Stimulated activated CD4-positive, alpha-beta T cell treated with anti-CD3 and anti-CD28 coated beads, Interleukin-4, amount 100 ng/mL, for 48 hours (primary cell): ENCODE results near the gene SLC17A9.

ENCODE experiments used
- DNase-seq, 2 donors: peaks; one replicate each; pipeline ENCODE4 v3.0.0-alpha.2; 2020; ENCODE audit warnings: low read depth in 2 of 2

SLC17A9 gene, protein sequence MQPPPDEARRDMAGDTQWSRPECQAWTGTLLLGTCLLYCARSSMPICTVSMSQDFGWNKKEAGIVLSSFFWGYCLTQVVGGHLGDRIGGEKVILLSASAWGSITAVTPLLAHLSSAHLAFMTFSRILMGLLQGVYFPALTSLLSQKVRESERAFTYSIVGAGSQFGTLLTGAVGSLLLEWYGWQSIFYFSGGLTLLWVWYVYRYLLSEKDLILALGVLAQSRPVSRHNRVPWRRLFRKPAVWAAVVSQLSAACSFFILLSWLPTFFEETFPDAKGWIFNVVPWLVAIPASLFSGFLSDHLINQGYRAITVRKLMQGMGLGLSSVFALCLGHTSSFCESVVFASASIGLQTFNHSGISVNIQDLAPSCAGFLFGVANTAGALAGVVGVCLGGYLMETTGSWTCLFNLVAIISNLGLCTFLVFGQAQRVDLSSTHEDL

DNA sequence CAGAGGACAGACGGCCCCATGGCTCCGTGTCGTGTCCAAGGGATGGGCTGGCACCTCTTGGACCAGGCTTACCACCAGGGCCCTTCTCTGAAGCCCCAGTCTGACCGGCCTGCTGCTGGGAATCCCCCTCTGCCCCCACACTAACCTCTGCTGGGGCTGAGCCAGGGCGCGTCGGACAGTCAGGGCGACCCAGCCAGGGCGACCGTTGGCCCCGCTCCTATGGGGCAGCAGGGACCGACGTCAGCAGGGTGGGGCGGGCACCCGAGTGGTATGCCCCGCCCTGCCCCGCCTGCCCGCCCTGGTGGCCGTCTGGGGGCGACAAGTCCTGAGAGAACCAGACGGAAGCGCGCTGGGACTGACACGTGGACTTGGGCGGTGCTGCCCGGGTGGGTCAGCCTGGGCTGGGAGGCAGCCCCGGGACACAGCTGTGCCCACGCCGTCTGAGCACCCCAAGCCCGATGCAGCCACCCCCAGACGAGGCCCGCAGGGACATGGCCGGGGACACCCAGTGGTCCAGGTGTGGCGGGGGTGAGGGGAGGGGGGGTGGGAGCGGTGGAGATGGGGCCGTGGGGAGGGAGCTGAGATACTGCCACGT, at the start of gene SLC17A9:
SLC17A9 (plus strand) TSS at position 337 of the 595 bp plus-strand sequence; CDS start at position 459, 122 bp downstream.
- DNase-seq = peak; percentile 25 to 42

GRCh38 chr20:62902926-62903615, 49.4 kb upstream of the SLC17A9 start:
- DNase-seq = no peak

DNA sequence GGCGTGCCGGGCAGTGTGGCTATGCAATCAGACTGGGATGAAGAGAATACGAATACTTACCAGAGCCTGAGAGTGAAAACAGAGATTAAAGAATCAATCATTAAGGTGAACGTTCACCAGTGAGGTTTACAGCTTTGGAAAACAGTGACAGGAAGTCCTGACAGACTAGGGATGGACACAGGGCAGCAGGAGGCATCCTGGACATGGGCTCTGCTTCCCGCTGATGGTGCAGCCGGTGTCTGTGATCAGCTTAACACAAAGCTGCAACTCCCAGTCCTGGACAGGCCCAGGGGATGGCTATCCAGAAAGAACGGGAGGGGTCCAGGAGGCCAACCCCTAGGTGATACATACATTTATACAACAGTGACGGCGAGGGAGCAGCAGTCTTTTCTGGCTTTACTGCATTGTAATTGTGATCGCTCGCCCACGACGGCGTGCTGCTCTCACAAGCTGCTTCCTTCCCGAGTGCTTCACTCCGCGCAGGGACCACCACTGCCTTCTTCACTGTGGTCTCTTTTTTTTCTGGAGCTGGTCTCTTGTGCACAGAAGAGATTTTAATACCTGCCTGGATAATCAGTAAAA, 46.9 kb upstream of the SLC17A9 start:
- DNase-seq = no peak

DNA sequence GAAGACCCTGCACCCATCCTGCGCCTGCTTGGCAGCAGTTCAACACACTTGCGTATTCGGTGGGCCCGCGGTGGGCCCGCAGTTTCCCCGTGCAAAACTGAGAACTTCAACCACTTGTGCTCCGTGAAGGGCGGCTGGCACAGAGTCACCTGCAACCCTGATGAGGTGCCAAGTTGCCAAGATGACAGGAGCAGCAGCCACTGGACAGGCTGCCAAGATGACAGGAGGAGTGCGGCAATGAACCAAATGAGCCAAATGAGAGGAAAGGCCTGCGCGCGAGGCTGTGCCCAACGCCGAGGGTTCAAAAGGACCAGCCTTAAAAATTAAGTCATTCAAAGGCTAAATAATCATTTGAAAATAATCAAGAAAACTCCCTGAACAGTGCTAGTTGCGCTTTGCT, 46.3 kb upstream of the SLC17A9 start:
- no peak for DNase-seq

DNA sequence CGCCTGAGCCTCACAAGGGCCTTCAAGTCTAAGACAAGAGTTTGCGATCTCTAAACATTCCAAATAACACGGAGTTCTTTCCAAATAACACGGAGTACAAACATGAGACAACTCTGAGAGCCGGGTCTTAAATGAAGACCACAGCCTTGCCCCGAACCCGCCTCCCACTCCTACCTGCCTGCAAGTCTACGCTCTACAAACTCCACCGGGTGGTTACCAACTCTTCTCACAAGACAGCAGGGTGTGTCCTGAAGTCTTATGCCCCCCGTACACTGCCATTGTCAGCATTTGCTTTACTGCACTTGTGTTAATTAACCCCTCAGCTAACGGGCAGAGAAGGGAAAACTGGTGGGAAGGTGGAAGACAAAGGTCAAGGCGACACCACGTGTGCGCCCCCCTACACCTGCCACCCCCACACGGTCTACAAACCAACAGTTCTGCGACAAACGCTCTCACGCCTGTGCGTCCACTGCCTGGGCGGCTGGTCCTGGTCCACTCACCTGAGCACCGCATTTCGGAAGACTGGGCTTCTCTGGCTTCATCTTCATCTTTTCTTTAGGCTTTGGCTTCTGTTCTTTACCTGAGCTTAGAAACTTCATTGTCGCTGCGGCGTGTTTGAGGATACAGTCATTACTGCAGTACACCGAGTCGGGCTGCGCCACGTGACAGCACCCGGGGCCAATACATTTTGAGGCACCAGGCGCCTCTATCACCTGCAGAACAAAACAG, 45.7 kb upstream of the SLC17A9 start:
- DNase-seq = no peak

- DNase-seq = no peak
Observed at GRCh38 chr20:62907384-62908317, 44.9 kb upstream of the SLC17A9 start.

DNA sequence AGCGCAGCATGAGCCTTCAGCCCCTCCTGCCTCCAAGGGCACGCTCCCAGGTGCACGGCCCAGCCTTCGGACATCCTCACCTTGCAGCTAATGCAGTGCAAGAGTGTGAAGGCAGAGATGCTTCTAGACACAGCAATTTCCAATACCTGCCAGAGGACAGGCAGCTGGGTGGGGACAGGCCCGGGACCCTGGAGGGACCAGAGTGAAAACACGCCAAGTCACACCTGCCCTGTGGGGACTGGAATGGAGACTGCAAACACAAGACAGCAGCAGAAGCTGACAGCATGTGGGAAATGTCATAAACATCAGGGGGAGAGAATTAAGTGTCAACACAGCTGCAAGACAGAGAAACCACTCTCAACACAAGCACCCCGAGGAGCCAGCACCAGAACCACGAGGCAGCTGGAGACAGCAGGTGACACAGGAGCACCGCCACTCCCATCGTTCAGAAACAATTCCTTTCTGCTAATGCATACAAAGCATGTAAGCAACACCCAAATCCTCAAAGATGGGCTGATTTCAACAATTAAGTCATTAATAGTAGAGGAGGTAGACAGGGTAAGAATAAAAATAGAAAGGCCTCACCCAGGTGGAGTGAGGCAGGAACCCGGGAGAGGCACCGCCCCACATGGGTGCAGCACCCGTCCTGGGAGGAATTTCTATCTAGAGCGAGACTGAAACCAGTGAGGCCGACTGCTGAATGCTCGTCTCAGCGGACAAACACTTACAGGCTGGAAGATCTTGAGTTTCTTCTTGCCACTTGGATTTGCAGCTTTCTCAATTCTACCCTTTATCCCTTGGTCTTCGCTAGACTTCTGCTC, 43.3 kb upstream of the SLC17A9 start:
- no peak for DNase-seq

DNA sequence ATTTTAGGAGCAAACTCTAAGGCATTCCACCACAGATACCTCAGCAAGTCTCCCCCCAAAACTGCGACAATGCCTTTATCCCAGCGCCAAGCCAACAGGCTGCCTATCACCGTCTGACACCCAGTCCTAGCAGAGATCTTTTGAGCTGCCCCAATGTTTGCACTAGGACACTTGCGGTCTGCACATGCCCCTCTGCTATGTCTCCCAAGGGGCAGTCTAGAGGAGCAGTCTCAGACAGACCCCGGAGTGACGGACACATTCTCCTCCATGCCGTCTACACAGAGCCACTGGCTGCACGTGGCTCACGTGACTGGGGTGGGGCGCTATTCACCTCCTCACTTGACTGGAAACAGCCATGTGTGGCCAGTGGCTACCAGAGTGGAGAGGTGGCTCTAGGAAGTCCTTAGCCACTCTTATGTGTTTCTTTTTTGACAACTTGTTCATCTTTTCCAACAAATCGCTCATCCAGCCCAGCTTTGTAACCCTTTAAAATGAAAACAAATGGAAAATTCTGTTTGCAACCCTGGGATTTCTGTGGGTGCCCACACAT, 42.2 kb upstream of the SLC17A9 start:
- no peak for DNase-seq

GRCh38 chr20:62910777-62911497, 41.6 kb upstream of the SLC17A9 start:
- no peak for DNase-seq

DNA sequence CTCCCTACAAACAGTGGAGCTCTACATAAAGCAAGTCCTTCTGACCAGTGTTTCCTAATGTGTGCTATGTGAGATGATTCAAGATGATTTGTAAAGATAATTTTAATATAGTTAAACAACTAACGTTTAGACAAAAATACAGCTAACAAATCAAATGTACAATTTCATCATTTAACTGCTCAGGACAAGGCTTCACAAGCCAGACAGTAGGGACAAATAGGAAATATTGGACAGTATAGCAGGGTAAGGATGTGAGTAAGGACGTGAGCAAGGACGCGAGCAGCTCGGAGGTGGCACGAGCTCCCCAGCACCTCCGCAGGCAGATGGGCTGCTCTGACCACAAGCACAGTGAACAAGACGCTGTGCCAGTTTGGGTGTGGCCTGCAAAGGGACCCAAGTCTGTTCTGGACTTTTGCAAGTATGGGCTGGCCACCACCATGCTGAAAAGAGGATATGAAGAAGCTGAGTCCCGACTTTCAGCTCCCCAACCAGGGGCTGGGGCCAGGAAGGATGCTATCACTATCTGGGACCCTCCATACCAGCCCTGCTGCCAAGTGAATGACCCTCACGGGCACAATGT, 40.7 kb upstream of the SLC17A9 start:
- DNase-seq = no peak

- DNase-seq = no peak
Observed at GRCh38 chr20:62913043-62913630, 39.4 kb upstream of the SLC17A9 start.

DNA sequence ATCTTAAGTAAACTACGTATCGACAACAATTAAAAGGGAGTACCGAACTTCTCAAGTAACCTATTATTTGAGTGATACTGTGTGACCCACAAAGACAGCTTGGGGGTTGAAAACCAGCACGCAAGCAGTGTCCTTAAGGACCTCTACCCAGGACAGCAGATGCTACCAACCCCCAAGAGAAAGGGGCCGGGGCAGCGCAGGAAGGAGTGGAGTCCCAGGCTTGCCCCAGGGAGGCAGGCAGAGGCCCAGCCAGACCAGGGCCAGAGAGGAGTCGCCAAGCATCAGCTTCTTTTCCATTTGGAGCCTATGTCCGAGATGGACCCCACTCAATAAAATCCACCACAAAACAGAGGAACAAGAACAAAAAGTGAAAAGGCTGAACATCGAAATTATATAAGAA, 38.1 kb upstream of the SLC17A9 start:
- no peak for DNase-seq

GRCh38 chr20:62914970-62915457, 37.5 kb upstream of the SLC17A9 start:
- no peak for DNase-seq

DNA sequence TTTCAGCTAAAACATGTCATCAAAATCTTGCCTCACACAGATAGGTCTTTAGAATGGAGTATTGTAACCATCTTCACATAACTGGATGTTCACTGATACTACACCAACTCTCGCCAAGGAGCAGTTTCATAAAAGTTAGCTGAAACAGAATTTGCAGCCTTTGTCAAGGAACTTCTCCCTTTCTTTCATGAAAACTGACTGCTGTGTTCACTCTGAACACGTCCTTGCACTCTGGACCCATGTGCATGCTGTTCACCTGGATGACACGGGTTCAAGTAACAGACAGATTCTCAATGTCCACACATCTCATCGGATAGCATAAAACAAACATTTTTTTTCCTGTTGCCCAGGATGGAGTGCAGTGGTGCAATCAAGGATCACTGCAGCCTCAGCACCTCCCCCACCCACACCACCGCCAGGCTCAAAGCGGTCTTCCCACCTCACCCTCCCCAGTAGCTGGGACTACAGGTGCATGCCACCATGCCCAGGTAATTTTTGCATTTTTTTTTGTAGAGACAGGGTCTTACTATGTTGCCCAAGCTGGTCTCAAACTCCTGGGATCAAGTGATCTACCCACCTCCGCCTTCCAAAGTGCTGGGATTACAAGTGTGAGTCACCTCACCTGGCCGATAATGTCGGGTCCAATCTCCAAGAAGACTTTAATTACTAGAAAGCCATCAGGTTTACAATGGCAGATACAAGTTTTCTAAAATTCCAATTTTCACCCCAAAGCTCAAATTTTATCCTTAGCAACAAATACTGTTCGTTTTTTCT, 35.6 kb upstream of the SLC17A9 start:
- no peak for DNase-seq

- no peak for DNase-seq
Observed at GRCh38 chr20:62917720-62918119, 34.8 kb upstream of the SLC17A9 start.

DNA sequence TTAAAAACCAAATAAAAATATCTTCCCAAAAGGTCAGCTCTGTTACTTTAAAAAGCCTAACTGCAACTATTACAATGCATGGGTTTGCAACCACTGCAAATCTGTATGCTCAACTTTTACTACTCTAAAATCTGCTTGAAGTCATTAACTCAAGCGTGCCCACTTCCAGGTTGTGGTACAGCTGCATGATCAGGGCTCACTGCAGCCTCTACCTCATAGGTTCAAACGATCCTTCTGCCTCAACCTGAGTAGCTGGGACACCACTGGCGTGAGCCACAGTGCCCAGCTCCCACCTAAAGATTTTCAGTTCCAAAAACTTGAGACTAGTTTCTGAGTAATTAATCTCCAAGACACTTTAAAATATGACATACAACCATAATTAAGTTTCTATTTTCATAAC, 34.4 kb upstream of the SLC17A9 start:
- DNase-seq = no peak

DNA sequence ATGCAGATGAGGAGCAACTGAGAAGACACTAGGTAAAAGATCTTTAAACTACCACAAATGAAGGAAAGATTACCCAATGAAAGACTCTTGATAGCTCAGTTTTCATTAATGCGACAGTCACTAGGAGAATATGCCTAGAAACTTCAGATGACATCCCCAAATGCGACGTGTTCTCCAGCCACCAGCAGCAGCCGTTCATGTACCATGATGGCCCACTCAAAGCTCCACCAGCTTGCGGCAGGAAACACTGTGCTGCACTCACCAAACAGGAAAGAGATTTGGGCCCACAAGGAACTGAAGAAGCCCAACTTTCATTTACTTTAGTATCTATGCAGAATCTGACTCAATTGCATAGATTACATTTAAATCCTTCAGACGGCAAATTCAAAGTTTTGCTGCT, 33.7 kb upstream of the SLC17A9 start:
- peak; percentile 33 to 46 for DNase-seq
